ENCODE measurements around the gene ZFAND2B.

Gene ZFAND2B

DNA sequence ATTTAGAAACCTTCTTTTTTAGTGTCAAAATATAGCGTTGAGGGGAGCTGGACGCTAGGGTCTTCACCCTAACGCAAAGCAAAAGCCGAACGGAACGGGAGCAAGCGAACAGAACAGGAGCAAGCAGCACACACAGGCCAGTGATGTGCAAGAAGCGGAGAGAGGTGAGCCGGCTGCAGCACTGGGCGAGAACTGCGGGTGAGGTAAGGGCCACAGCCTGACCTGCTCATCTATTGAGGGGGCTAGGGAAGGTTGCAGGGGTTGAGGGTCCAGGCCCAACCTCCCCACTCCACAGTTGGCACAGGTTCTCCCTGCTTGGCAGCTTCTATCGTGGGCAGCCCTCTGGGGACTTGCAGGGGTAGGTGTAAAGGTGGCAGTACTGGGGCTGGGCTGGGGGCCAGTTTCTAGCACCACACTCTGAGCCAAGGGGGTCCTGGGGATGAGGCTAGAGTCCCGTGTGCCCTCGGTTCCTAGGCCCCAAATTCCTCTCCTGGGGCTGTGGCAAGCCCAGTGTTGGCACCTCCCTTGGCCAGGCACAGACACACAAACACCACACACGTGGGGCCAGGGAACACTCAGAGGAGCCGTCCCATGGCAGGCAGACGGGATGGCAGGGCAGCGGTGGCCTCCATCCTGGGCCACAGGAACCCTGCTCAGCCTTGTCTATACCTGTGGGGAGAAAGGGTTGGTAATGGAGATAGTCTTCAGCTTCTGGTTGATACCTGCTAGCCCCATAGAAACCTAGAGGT lies 13.4 kb downstream of the ZFAND2B start:
- peaks cover 38% of the 10 kb centered on the region for H3K4me1 Mint-ChIP-seq
- no peaks in the 10 kb centered on the region for H3K9me3 Mint-ChIP-seq
- no peak for TF ChIP-seq CTCF (IDR thresholded peaks at IDR 0.05; ENCODE audit: unreplicated experiment in 3 of 3)
- H3K27me3 Mint-ChIP-seq (ENCODE audit: low read depth), result no peaks in the 10 kb centered on the region
- peaks cover 30% of the 10 kb centered on the region for H3K36me3 Mint-ChIP-seq (ENCODE audit: low read depth)
- peak overlapping the region in 2 of 3 experiments; percentile 65 to 90 for H3K27ac Mint-ChIP-seq
- peak overlapping the region; percentile 5 to 96 (median 94) for H3K4me3 Mint-ChIP-seq

GRCh38 chr2:219220652-219221402 lies 14.2 kb downstream of the ZFAND2B start:
- no peaks in the 10 kb centered on the region for H3K9me3 Mint-ChIP-seq
- no peaks in the 10 kb centered on the region for H3K27me3 Mint-ChIP-seq (ENCODE audit: low read depth)
- H3K4me1 Mint-ChIP-seq, result peaks cover 36% of the 10 kb centered on the region
- H3K36me3 Mint-ChIP-seq (ENCODE audit: low read depth), result peaks cover 35% of the 10 kb centered on the region
- H3K27ac Mint-ChIP-seq, result no peak overlapping the region
- no peak overlapping the region for H3K4me3 Mint-ChIP-seq
- no peak for TF ChIP-seq CTCF (IDR thresholded peaks at IDR 0.05; ENCODE audit: unreplicated experiment in 3 of 3)

DNA sequence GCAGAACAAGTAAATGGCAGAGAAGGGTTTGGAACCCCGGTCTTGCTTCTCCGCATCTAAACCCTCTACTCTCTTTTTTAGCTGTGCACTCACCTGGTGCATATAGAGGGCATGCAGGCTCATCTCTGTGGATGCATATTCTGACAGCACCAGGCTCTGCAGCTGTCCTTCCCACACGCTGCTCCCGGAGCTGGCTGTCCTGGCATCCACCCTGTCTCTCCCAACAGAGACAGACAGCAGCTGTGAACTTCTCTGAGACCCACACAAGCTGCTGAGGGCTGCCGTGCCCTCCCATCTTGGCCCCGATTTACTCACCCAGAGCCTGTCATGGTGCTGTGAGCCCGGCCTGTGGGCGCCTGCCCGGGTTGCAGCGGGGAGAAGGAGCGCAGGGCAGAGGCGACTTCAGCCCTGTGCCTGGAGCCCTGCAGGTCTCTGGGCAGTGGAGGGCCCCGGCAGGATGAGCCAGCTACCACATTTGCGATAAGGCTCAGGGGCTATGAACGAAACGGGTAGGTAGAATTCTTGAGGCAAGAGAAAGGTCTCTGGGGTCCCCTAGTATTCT lies 15.5 kb downstream of the ZFAND2B start:
- H3K9me3 Mint-ChIP-seq, result no peaks in the 10 kb centered on the region
- no peak for TF ChIP-seq CTCF (IDR thresholded peaks at IDR 0.05; ENCODE audit: unreplicated experiment in 3 of 3)
- peak overlapping the region in 1 of 3 experiments; percentile 19 for H3K4me3 Mint-ChIP-seq
- H3K27me3 Mint-ChIP-seq (ENCODE audit: low read depth), result no peaks in the 10 kb centered on the region
- peaks cover 38% of the 10 kb centered on the region for H3K36me3 Mint-ChIP-seq (ENCODE audit: low read depth)
- H3K4me1 Mint-ChIP-seq, result peaks cover 37% of the 10 kb centered on the region
- H3K27ac Mint-ChIP-seq, result no peak overlapping the region

GRCh38 chr2:219223831-219224610 lies 17.4 kb downstream of the ZFAND2B start:
- Mint-ChIP-seq H3K9me3 (no peaks in the 10 kb centered on the region), H3K4me3 (peak overlapping the region; percentile 21 to 73 (median 23)), H3K27me3 (ENCODE audit: low read depth) (no peaks in the 10 kb centered on the region), H3K4me1 (peaks cover 43% of the 10 kb centered on the region), H3K36me3 (ENCODE audit: low read depth) (peaks cover 38% of the 10 kb centered on the region), H3K27ac (no peak overlapping the region)
- TF ChIP-seq CTCF (IDR thresholded peaks at IDR 0.05; ENCODE audit: unreplicated experiment in 3 of 3), result no peak

GRCh38 chr2:219225350-219225749 lies 18.8 kb downstream of the ZFAND2B start:
- H3K27ac Mint-ChIP-seq, result no peak overlapping the region
- TF ChIP-seq CTCF (IDR thresholded peaks at IDR 0.05; ENCODE audit: unreplicated experiment in 3 of 3), result no peak
- peak overlapping the region in 2 of 3 experiments; percentile 51 to 64 for H3K4me3 Mint-ChIP-seq
- no peaks in the 10 kb centered on the region for H3K9me3 Mint-ChIP-seq
- H3K4me1 Mint-ChIP-seq, result peaks cover 43% of the 10 kb centered on the region
- H3K27me3 Mint-ChIP-seq (ENCODE audit: low read depth), result no peaks in the 10 kb centered on the region
- H3K36me3 Mint-ChIP-seq (ENCODE audit: low read depth), result peaks cover 37% of the 10 kb centered on the region
